ENCODE measurements around the gene APOBEC3H.

APOBEC3H gene

GRCh38 chr22:39083212-39084165 lies 13.6 kb upstream of the APOBEC3H start:
- Histone ChIP-seq H3K4me1 (ENCODE audit: control insufficient read depth, insufficient read depth, low read length) (peaks cover 14% of the 10 kb centered on the region), H3K27me3 (ENCODE audit: control insufficient read depth, insufficient read depth, low read length) (no peaks in the 10 kb centered on the region), H3K9ac (ENCODE audit: low read length) (no peak overlapping the region), H3K4me3 (ENCODE audit: low read depth, low read length) (no peak overlapping the region), H3K27ac (ENCODE audit: low read depth, low read length) (no peak overlapping the region), H3K9me3 (ENCODE audit: control insufficient read depth, insufficient read depth, low read depth, low read length) (no peaks in the 10 kb centered on the region), H3K36me3 (ENCODE audit: control insufficient read depth, insufficient read depth, low read length) (no peaks in the 10 kb centered on the region)

GRCh38 chr22:39084666-39085065 lies 12.4 kb upstream of the APOBEC3H start:
- H3K27ac ChIP-seq (ENCODE audit: low read depth, low read length) = no peak overlapping the region
- H3K27me3 ChIP-seq (ENCODE audit: control insufficient read depth, insufficient read depth, low read length) = no peaks in the 10 kb centered on the region
- H3K4me3 ChIP-seq (ENCODE audit: low read depth, low read length) = no peak overlapping the region
- no peaks in the 10 kb centered on the region for H3K36me3 ChIP-seq (ENCODE audit: control insufficient read depth, insufficient read depth, low read length)
- no peak overlapping the region for H3K9ac ChIP-seq (ENCODE audit: low read length)
- H3K9me3 ChIP-seq (ENCODE audit: control insufficient read depth, insufficient read depth, low read depth, low read length) = no peaks in the 10 kb centered on the region
- peaks cover 18% of the 10 kb centered on the region for H3K4me1 ChIP-seq (ENCODE audit: control insufficient read depth, insufficient read depth, low read length)

GRCh38 chr22:39087098-39087497 lies 9.9 kb upstream of the APOBEC3H start:
- H3K9me3 ChIP-seq (ENCODE audit: control insufficient read depth, insufficient read depth, low read depth, low read length) = no peaks in the 10 kb centered on the region
- no peak overlapping the region for H3K4me3 ChIP-seq (ENCODE audit: low read depth, low read length)
- H3K27me3 ChIP-seq (ENCODE audit: control insufficient read depth, insufficient read depth, low read length) = no peaks in the 10 kb centered on the region
- H3K36me3 ChIP-seq (ENCODE audit: control insufficient read depth, insufficient read depth, low read length) = no peaks in the 10 kb centered on the region
- peaks cover 18% of the 10 kb centered on the region for H3K4me1 ChIP-seq (ENCODE audit: control insufficient read depth, insufficient read depth, low read length)
- no peak overlapping the region for H3K9ac ChIP-seq (ENCODE audit: low read length)
- H3K27ac ChIP-seq (ENCODE audit: low read depth, low read length) = no peak overlapping the region

- H3K9ac ChIP-seq (ENCODE audit: low read length) = no peak overlapping the region
- peaks cover 18% of the 10 kb centered on the region for H3K4me1 ChIP-seq (ENCODE audit: control insufficient read depth, insufficient read depth, low read length)
- no peak overlapping the region for H3K27ac ChIP-seq (ENCODE audit: low read depth, low read length)
Measured at GRCh38 chr22:39087881-39088684, 9.0 kb upstream of the APOBEC3H start.

GRCh38 chr22:39088685-39089032 lies 8.4 kb upstream of the APOBEC3H start:
- Histone ChIP-seq H3K36me3 (ENCODE audit: control insufficient read depth, insufficient read depth, low read length) (no peaks in the 10 kb centered on the region), H3K4me3 (ENCODE audit: low read depth, low read length) (no peak overlapping the region), H3K27me3 (ENCODE audit: control insufficient read depth, insufficient read depth, low read length) (no peaks in the 10 kb centered on the region), H3K4me1 (ENCODE audit: control insufficient read depth, insufficient read depth, low read length) (peaks cover 18% of the 10 kb centered on the region), H3K27ac (ENCODE audit: low read depth, low read length) (no peak overlapping the region), H3K9me3 (ENCODE audit: control insufficient read depth, insufficient read depth, low read depth, low read length) (no peaks in the 10 kb centered on the region), H3K9ac (ENCODE audit: low read length) (no peak overlapping the region)

More at GRCh38 chr22:39087881-39088684, 9.0 kb upstream of the APOBEC3H start:
- no peaks in the 10 kb centered on the region for H3K36me3 ChIP-seq (ENCODE audit: control insufficient read depth, insufficient read depth, low read length)
- H3K9me3 ChIP-seq (ENCODE audit: control insufficient read depth, insufficient read depth, low read depth, low read length) = no peaks in the 10 kb centered on the region
- H3K4me3 ChIP-seq (ENCODE audit: low read depth, low read length) = no peak overlapping the region
- H3K27me3 ChIP-seq (ENCODE audit: control insufficient read depth, insufficient read depth, low read length) = no peaks in the 10 kb centered on the region

- no peak overlapping the region for H3K9ac ChIP-seq (ENCODE audit: low read length)
- H3K27ac ChIP-seq (ENCODE audit: low read depth, low read length) = no peak overlapping the region
- H3K9me3 ChIP-seq (ENCODE audit: control insufficient read depth, insufficient read depth, low read depth, low read length) = no peaks in the 10 kb centered on the region
Measured at GRCh38 chr22:39089928-39090327, 7.1 kb upstream of the APOBEC3H start.

GRCh38 chr22:39090426-39091064 lies 6.5 kb upstream of the APOBEC3H start:
- Histone ChIP-seq H3K4me3 (ENCODE audit: low read depth, low read length) (no peak overlapping the region), H3K36me3 (ENCODE audit: control insufficient read depth, insufficient read depth, low read length) (no peaks in the 10 kb centered on the region), H3K27ac (ENCODE audit: low read depth, low read length) (no peak overlapping the region), H3K9me3 (ENCODE audit: control insufficient read depth, insufficient read depth, low read depth, low read length) (no peaks in the 10 kb centered on the region), H3K4me1 (ENCODE audit: control insufficient read depth, insufficient read depth, low read length) (peaks cover 23% of the 10 kb centered on the region), H3K27me3 (ENCODE audit: control insufficient read depth, insufficient read depth, low read length) (no peaks in the 10 kb centered on the region), H3K9ac (ENCODE audit: low read length) (no peak overlapping the region)

More at GRCh38 chr22:39089928-39090327, 7.1 kb upstream of the APOBEC3H start:
- Histone ChIP-seq H3K27me3 (ENCODE audit: control insufficient read depth, insufficient read depth, low read length) (no peaks in the 10 kb centered on the region), H3K4me3 (ENCODE audit: low read depth, low read length) (no peak overlapping the region), H3K36me3 (ENCODE audit: control insufficient read depth, insufficient read depth, low read length) (no peaks in the 10 kb centered on the region), H3K4me1 (ENCODE audit: control insufficient read depth, insufficient read depth, low read length) (peaks cover 20% of the 10 kb centered on the region)

- Histone ChIP-seq H3K36me3 (ENCODE audit: control insufficient read depth, insufficient read depth, low read length) (no peaks in the 10 kb centered on the region), H3K9ac (ENCODE audit: low read length) (no peak overlapping the region), H3K27me3 (ENCODE audit: control insufficient read depth, insufficient read depth, low read length) (no peaks in the 10 kb centered on the region), H3K27ac (ENCODE audit: low read depth, low read length) (no peak overlapping the region), H3K4me3 (ENCODE audit: low read depth, low read length) (no peak overlapping the region), H3K4me1 (ENCODE audit: control insufficient read depth, insufficient read depth, low read length) (peaks cover 23% of the 10 kb centered on the region), H3K9me3 (ENCODE audit: control insufficient read depth, insufficient read depth, low read depth, low read length) (no peaks in the 10 kb centered on the region)
Measured at GRCh38 chr22:39091126-39092081, 5.6 kb upstream of the APOBEC3H start.

- no peak overlapping the region for H3K9ac ChIP-seq (ENCODE audit: low read length)
- peaks cover 28% of the 10 kb centered on the region for H3K4me1 ChIP-seq (ENCODE audit: control insufficient read depth, insufficient read depth, low read length)
- no peaks in the 10 kb centered on the region for H3K9me3 ChIP-seq (ENCODE audit: control insufficient read depth, insufficient read depth, low read depth, low read length)
- H3K27me3 ChIP-seq (ENCODE audit: control insufficient read depth, insufficient read depth, low read length) = no peaks in the 10 kb centered on the region
- H3K27ac ChIP-seq (ENCODE audit: low read depth, low read length) = no peak overlapping the region
- no peaks in the 10 kb centered on the region for H3K36me3 ChIP-seq (ENCODE audit: control insufficient read depth, insufficient read depth, low read length)
- no peak overlapping the region for H3K4me3 ChIP-seq (ENCODE audit: low read depth, low read length)
Measured at GRCh38 chr22:39092111-39092862, 4.8 kb upstream of the APOBEC3H start.

Measured in HUES6 (cell line).